NCI-H2196 treated with DMSO at 0.1 percent for 48 hours (cell line): ENCODE results near the gene SEMA3C.

Source experiments
- DNase-seq: peaks from one replicate; lab custom pipeline; 2025; ENCODE audit not compliant: unreplicated experiment; lab: John Stamatoyannopoulos, UW

SEMA3C gene

DNA sequence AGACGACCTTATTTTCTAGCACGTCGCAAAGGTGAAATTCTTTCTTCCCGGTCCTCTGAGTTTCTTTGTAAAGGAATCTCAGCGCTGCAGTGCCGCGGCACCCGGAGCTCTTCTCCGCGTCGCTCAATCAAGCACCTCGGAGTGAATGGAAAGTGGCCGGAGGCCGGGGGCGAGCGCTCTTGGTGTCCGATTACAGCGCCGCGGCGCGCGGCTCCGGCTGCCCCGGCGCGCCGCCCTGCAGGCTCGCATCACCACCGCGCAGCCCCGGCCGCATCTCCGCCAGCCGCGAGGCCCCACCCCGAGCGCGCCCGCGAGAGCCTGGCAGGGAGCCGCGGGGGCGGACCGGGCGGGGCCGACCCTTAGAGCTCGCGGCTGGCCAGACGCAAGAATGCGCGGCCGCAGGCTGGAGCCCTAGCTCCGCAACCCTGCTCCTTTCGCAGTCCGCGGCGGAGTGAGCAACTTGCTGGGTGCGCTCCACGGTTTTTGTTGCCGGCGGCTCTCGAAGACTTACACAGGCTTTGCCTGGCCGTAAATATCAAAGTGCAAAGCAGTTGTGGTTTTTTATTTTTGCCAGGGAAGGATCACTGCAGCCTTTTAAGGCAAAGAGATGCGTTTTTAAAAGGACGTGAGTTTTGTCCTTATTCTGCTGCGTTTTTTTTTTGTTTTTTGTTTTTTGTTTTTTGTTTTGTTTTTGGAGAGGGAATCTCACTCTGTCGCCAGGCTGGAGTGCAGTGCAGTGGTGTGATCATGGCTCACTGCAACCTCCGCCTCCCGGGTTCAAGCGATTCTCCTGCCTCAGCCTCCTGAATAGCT, at the start of gene SEMA3C:
Gene SEMA3C, minus strand, starts transcription at position 143 of the 813 bp plus-strand sequence. CDS start 2,270 bp downstream, outside the sequence.
- peak; percentile 63 for DNase-seq

DNA sequence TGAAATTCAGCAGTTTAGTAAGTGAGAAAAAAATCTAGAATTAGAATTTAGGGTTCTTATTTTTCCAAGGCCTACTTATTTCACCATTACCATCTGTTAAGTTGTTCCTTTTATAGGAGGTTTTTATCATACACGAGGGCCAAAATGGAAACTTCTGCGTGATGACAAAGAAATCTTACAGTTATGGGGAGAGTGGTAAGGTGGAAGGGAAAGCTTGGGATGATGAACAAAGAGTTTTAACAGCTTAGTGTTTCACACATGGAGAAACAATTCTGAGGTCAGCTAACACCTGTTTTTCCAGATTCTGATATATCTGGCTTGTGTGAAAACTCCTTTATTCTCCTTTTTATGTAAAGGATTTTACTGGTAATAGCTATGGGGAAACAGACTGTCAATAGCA, 49.8 kb upstream of the SEMA3C start:
- DNase-seq: no peak

DNA sequence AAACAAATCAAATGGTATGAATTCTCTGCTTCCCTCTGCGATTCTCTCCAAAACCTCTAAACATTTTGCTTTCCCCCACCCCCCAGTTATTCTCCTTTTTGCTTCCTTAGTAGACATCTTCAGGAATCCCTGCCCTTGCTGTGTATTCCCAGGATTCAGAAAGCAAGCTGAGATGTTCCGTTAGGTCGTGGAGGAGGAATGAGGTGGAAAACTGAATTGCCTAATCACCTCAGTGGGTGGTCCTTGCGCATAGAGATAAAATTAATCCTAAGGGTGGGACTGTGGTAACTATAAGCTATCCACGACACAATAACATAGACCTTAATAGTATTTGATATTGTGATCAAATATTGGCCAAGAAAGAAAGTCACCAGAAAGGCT, 49.1 kb upstream of the SEMA3C start:
- DNase-seq: no peak

DNA sequence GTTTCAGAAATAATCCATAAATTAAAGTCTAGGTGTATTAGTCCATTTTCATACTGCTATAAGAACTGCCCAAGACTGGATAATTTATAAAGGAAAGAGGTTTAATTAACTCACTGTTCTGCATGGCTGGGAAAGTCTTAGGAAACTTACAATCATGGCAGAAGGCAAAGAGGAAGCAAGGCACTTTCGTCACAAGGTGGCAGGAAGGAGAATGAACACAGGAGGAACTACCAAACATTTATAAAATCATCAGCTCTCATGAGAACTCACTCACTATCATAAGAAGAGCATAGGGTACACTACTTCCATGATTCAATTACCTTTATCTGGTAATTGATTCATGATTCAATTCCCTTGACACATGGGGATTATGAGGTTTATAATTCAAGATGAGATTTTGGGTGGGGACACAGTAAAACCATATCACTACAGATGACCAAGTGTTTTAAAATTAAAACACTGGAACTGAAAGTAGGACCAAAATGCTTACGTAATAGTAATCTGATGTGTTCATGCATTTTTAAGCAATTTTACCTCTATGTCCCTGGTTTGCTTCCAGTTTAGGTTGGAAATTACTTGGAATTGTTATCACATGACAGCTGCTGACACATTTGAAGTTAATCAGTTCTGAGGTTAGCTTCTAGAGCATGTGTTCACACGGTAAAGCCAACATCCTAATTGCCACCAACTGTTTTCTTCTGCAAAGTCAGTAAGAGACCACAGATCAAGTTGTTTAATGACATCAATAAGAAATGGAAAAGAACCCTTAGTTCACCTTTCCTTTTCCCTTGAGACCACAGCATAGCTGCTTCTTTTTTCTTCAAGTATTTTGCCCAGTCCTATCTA, 48.4 kb upstream of the SEMA3C start:
- no peak for DNase-seq

DNA sequence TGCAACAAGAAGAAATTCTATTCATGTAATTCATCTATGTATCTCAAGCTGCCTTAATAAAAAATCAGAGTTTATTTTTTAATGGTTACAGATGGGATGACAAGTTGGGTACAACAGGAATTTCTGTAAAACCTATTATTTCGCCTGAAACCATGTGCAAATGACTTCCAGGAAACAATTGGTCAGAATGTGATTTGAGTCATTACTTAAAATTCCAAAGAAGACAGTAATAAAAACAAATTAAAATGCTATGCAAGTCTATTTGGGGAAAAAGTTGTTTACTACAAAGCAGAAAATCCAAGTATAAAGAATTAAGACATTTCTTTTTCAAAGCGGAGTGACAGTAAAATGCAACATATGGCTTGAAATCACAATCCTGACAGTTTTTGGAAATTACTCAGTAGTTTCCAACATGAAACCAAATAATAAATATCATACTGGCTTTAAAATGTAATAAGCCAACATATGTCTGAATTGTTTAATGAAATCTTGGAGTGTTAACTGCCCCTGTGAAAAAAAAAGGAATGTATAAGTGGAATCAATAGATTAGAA, 41.5 kb upstream of the SEMA3C start:
- DNase-seq: no peak

DNA sequence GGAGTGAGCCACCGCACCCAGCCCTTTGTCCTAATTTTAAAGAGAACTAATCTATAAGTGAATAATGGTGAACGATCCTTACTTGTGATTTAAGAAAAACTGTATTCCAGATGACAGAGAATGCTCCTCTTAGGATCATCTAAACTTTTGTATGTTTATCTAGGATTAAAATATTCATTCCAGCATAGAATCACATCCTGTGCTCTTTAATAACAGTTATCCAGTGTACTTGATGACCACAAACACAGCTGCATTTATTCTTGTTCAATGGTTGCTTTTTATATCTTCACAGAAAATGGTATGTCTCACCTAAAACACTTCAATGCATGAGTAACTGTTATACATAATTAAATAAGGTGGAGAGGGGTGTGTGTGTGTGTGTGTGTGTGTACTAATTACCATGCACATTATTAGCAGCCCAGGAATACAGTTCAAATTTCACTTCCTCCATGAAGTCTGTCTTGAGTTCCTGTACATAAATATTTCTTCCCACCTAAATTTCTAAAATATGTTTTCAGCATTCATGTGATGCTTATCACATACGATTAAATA, 38.5 kb upstream of the SEMA3C start:
- no peak for DNase-seq

DNA sequence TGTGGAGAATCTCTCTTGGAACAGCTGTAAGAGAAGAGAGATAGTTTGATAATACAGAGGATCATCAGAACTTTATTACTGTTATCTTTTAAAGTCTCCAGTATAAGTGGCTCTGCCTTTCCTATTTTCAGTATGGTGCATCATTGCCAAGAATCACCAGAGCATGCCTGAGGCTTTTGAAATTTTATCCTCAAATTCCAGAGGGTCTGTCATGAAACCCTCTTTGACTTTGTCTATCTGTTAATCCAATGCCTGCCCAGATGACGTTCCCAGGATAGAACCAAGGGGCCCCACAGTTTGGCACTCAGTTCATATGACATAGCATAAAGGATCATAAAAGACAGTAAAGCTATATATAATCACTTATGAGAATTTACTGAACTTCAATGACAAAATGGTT, 35.3 kb upstream of the SEMA3C start:
- no peak for DNase-seq

DNA sequence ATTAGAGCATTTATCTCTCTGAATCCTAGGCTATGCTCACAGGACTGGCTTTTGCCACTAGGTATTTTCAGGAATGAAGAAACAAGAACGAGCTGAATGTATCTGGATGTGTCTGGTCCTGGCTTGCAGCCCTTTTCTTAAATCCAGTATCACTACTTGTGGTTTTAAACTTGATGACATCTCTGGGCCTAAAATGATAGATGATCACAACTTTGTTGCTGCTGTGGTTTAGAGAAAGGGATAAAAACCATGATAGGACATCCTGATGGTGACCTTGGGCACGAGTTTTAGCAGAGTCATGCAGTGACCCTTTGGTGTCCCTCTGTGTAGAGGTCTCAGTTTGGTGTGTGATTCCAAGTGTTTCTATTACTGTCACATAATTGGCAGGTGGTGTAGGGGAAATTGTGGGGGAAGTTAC, 31.7 kb upstream of the SEMA3C start:
- DNase-seq: no peak

DNA sequence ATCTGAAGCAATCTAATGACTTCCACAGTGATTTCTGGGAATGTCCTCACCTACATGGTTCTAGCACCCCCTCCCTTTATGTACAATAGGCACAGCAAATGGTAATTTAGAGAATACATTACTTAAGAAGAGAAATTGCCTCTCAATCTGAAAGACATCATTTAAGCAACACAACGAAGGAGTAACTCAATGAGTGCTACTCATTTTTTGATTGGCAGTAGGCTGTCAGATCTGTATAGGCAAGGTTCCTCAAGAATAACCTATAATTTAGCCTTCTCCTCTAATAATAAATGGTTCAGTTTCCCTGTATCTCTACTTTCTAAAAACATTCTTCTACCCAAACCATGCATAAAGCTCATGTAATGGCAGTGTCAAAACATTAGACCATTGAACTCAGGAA, 30.6 kb upstream of the SEMA3C start:
- no peak for DNase-seq

DNA sequence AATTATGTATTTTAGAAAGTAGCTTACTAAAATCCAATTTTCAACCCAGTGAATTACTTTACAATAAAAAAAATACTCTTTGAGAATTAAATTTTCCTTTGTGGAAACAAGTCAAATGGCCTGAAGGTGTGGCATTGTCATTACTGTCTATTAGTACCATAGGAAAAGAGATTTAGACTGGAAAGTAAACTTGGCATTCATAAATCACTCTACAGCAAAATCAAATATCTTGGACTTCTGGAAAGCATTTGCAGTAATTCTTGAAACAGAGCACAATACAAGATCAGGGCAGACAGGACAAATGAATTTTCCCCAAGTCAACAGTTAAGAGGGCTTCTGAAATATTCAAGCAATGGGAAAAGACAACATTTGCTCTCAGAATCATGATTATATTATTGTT, 28.0 kb upstream of the SEMA3C start:
- no peak for DNase-seq

DNA sequence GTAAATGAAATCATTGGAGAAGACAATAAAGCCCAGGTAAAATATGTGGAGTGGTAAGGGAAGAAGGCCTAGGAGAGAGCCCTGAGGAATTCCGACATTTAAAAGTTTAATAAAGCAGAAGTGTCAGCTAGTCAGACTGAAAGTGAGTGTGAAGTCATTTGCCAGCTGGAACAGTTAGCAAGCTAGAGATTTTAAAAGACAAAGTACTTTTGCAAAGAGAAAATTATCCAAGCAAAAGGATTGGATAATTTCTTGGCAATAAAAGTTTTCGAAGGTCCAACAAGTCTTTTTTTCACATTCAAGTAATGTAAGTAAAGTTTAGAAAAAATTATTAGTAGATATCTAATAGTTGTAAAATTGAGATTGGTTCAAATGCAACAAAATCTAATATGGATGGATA, 27.1 kb upstream of the SEMA3C start:
- DNase-seq: no peak

DNA sequence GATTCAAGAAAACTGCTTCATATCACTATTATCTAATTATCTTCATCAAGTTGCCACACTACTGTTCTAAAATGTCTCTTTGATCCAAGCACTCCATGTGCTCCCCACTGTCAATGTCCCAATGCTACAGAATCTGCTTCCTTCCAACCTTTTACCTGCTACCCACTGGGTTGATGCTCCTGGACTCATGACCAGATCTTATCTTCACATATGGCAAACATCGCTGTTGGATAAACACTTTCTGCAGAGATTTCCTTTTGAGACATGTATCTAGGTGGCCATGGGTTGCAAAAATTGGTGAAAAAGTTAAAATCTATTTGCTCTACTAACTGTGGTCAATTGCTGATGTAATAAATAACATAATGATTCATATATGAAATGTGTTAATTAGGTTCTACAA, 24.5 kb upstream of the SEMA3C start:
- DNase-seq: no peak

DNA sequence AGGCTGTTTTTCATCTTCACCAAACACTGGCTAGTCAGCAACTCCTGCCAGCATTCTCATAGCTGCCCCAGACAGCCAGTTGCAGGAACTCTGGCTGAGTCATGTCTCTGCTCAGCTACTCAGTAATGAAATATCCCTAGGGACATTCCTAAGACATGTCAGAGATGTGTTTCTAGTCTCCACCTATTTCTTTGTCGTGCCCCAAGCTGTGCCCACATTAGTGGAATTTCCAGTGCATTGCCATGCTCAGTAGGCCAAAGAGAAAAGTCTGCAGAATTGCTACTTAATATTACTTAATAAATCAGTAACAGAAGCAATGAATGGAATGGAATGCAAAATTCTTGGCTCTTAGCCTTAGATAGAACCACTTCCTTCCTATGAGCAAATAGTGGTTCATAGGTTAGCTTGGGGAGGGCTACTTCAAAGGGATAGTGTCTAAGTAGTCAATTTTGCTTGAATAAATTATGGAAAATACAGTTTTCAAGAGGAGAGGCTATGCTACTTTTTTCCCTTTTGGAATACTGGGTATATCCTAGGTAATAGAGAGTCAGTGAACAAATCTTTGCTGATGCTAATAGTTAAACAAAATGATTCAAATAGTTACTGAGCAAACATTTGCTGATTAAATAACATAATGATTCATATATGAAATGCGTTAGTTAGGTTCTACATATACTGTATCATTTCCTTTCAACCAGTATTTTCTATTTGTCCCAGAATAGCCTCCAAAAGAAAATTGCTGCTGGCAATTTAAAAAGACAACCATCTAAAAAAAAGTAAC, 23.6 kb upstream of the SEMA3C start:
- no peak for DNase-seq

DNA sequence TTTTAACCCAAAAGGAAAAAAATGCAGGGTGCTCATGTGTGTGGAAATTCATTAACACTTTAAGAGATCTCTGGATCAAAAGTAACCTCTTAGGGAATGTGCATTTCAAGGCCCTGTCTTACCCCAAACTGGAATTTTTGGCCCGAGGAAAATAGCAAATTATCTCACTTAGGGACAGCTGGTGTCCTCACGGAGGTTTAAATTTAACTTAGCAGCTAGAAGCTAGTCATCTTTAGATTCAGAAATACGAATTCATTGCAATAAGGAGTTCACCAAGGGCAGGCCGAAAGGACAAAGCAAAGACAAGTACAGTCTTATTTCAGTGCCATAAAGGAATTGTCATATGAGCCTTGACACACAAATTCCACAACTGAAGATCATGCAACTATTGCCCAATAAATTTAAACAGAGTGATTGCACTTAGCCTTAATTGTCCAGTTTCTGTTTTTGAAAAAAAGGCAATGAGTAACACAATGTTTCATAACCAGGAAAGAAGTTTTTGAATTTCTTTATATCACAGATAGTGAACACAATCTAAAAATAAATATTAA, 22.4 kb upstream of the SEMA3C start:
- DNase-seq: no peak

DNA sequence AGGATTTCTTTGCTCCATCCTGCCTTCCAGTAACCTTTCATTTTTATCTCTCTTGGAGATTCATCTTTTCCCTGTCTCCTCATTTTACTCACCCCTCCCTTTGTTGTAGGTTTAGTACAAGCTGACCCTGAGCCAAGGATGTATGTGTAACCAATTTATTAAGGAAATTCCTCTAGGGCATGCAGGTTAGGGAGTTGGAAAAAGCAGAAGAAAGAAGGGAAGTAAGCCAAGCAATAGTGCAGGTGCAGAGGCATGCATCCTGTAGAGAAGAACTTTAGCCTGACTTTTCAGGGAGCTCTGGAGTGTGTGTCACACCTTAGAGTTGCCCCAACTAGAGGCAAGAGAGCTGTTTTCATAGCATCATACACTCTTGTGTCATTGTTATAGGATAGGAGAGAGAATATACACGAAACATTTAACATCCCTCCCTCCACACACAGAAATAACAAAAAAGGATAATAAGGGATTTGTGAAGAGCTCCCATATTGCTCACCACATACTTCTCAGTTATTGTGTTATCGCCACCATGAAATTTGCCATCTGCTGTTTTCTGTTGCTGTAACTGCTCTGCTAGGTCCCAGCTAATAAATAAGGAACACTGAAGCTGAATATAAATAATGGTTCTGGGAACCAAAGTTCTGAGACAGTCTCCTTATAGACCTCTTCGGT, 21.8 kb upstream of the SEMA3C start:
- DNase-seq: no peak

DNA sequence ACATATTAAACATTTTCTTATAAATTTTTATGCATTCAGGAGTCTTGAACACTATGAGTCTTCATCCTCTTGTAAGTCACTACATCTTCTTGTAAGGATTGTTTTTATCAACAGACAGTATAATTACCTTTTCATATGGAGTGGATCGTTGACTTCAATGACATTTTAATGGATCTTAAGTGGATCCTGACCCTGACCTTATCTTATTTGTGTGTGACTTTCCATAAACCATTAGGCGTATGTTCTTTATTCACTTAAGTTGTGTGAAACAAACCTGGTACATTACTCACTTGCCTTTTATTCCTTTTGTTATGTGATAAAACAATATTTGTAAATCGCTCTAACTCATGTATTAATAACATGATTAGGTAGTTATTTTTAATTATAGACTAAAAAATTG, 18.5 kb upstream of the SEMA3C start:
- no peak for DNase-seq

DNA sequence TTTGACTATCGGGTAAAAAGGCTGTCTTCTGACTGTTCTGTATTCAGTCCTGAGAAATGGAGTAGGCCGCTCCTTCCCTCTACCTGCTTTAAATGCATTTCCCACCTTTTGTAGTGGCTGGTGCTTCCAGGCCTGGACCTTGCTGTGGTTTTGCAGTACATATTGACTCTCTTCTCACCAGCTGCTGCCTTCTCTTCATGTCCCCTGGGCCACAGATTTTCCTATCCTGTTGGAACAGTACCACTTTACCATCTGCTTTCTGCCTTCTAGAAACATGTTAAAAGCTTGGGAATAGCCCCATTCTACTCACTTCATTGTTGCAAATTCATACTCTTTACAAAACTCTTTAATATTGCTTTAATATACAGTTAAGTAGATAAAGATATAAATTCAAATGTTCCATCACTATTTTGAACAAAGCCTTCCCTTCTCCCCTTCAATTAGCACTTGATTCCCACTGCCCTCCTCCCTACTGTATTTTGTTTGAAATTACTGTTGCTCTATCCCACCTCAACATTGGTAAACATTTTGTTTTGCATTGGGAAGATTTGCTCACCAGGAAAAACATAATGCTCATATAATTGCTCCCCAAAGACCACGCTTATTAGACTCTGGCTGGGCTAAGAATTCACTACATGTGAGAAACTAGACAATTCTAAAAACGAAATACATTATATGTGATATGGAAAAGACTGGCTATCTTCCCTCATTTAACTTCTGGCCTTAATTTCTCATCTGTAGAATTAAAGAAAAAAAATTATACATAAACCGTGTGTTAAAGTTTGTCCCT, 17.3 kb upstream of the SEMA3C start:
- no peak for DNase-seq

DNA sequence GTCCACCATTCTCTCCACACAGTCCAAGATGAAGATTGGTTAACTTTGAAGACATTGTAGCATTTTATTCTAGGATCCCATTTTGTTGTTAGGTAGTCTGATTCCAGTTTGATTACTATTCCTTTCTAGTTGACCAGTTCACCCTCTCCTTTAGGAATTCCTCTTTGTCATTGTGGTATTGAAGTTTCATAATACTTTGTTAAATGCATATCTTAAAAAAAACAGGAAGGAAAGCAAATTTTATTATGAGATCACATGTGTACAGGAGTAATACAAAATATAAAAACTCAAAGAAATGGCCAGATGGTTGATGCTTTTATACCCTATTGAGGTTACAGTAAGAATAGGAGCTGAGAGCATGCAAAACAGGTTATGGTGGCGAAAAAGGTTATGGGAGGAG, 15.5 kb upstream of the SEMA3C start:
- DNase-seq: no peak

DNA sequence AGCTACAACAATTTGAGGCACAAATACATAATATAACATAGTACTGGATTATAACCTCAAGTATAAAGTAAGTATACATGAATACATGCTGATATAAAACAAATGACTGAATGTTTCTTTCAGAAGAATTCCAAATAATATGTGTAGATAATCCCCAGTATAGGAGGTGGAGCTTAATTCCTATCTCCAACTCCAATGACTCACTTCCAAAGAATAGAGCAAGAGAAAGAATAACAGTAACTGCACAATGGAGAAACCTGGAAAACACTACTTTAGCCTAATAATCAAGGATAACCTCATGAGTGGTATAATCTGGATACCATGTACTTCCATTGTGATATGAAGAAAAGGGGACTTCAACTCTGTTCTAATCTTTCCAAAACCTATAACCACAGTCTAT, 13.7 kb upstream of the SEMA3C start:
- no peak for DNase-seq
